Measurements from ENCODE around the gene TMEM242. TPM values are rescaled to one million over a fixed set of nuclear protein-coding genes. Genes with fewer than 3 reads are reported as not detected.

TMEM242 gene
- total RNA-seq, 4 donors from 2014 or later, result 3.9 to 7.7 (median 6.3) TPM

GRCh38 chr6:157283900-157284737 lies 39.2 kb downstream of the TMEM242 start:
- Histone ChIP-seq H3K27ac (no peak overlapping the region), H3K4me1 (no peaks in the 10 kb centered on the region), H3K27me3 (no peaks in the 10 kb centered on the region), H3K9me3 (no peaks in the 10 kb centered on the region), H3K36me3 (peaks cover 0 to 1% of the 10 kb centered on the region in 2 donors), H3K4me3 (no peak overlapping the region)
- in situ Hi-C loops (cut with MboI; ENCODE audit: low sequenced_read_pairs in 4 of 4) (loop anchor here in 1 of 4 donors (25.0 kb wide), 1 partner anchor 247 kb away; no protein-coding TSS in a partner anchor), intact Hi-C loops (cut with DNase I; ENCODE audit: low total_unique reads) (no loop called here)
- ATAC-seq (no peak), DNase-seq (no peak)
- TF ChIP-seq CTCF (IDR thresholded peaks at IDR 0.05 in 4 of 5, conservative IDR thresholded peaks at IDR 0.05 in 1 of 5) (no peak), POLR2A (IDR thresholded peaks at IDR 0.05) (no peak)

- TF ChIP-seq POLR2A (IDR thresholded peaks at IDR 0.05) (no peak), CTCF (IDR thresholded peaks at IDR 0.05 in 4 of 5, conservative IDR thresholded peaks at IDR 0.05 in 1 of 5) (no peak)
- no peak overlapping the region for H3K4me3 ChIP-seq
- H3K36me3 ChIP-seq, result no peaks in the 10 kb centered on the region
- in situ Hi-C loops (cut with MboI; ENCODE audit: low sequenced_read_pairs in 4 of 4) (loop anchor here in 1 of 4 donors (25.0 kb wide), 1 partner anchor 246 kb away; no protein-coding TSS in a partner anchor), intact Hi-C loops (cut with DNase I; ENCODE audit: low total_unique reads) (no loop called here)
- no peaks in the 10 kb centered on the region for H3K9me3 ChIP-seq
- DNase-seq (no peak), ATAC-seq (no peak)
- no peaks in the 10 kb centered on the region for H3K27me3 ChIP-seq
- no peaks in the 10 kb centered on the region for H3K4me1 ChIP-seq
- H3K27ac ChIP-seq, result no peak overlapping the region
Observed at GRCh38 chr6:157283330-157283898, 39.9 kb downstream of the TMEM242 start.

- no peak overlapping the region for H3K4me3 ChIP-seq
- H3K27me3 ChIP-seq, result no peaks in the 10 kb centered on the region
- H3K9me3 ChIP-seq, result no peaks in the 10 kb centered on the region
- no peaks in the 10 kb centered on the region for H3K36me3 ChIP-seq
- TF ChIP-seq POLR2A (IDR thresholded peaks at IDR 0.05) (no peak), CTCF (IDR thresholded peaks at IDR 0.05 in 4 of 5, conservative IDR thresholded peaks at IDR 0.05 in 1 of 5) (no peak)
- no peak overlapping the region for H3K27ac ChIP-seq
- no peaks in the 10 kb centered on the region for H3K4me1 ChIP-seq
- DNase-seq (no peak), ATAC-seq (no peak)
- intact Hi-C loops (cut with DNase I; ENCODE audit: low total_unique reads), result no loop called here
- in situ Hi-C loops (cut with MboI; ENCODE audit: low sequenced_read_pairs in 4 of 4), result loop anchor here in 1 of 4 donors (25.0 kb wide), 1 partner anchor 245 kb away; no protein-coding TSS in a partner anchor
Observed at GRCh38 chr6:157282284-157282683, 41.0 kb downstream of the TMEM242 start.

GRCh38 chr6:157281570-157281969 lies 41.7 kb downstream of the TMEM242 start:
- no peaks in the 10 kb centered on the region for H3K4me1 ChIP-seq
- DNase-seq (no peak), ATAC-seq (peak in 1 of 2 donors; percentile 62)
- intact Hi-C loops (cut with DNase I; ENCODE audit: low total_unique reads) (no loop called here), in situ Hi-C loops (cut with MboI; ENCODE audit: low sequenced_read_pairs in 4 of 4) (loop anchor here in 1 of 4 donors (25.0 kb wide), 1 partner anchor 244 kb away; no protein-coding TSS in a partner anchor)
- H3K36me3 ChIP-seq, result no peaks in the 10 kb centered on the region
- H3K27ac ChIP-seq, result no peak overlapping the region
- H3K27me3 ChIP-seq, result no peaks in the 10 kb centered on the region
- H3K4me3 ChIP-seq, result no peak overlapping the region
- H3K9me3 ChIP-seq, result no peaks in the 10 kb centered on the region
- peak; percentile 18 to 49 (median 22) for TF ChIP-seq CTCF (IDR thresholded peaks at IDR 0.05 in 4 of 5, conservative IDR thresholded peaks at IDR 0.05 in 1 of 5)
- no peak for TF ChIP-seq POLR2A (IDR thresholded peaks at IDR 0.05)
